Ascending aorta (tissue), 2 donors: Measurements from ENCODE around the gene IL23A. TPM values are rescaled to one million over a fixed set of nuclear protein-coding genes. Genes with fewer than 3 reads are reported as not detected.

Experiments used
- DNase-seq, 2 donors: peaks; one replicate each; pipeline ENCODE4 v3.0.0-alpha.2; 2019; ENCODE audit warnings: low spot score in 2 of 2
- H3K27ac ChIP-seq, 2 donors: fragments of 200-600 bp; sonication (generic); one replicate each; pipeline ENCODE4 v1.5.1; 2016 to 2017; ENCODE audit warnings: mild to moderate bottlenecking in 1 of 2
- H3K27me3 ChIP-seq: fragments of 200-600 bp; sonication (generic); one replicate; pipeline ENCODE4 v1.5.1; 2017
- H3K36me3 ChIP-seq, 2 donors: fragments of 200-600 bp; sonication (generic); one replicate each; pipeline ENCODE4 v1.5.1; 2016
- H3K4me1 ChIP-seq, 2 donors: fragments of 200-600 bp; sonication (generic); one replicate each; pipeline ENCODE4 v1.5.1; 2016 to 2017; ENCODE audit warnings: mild to moderate bottlenecking in 1 of 2
- H3K4me3 ChIP-seq, 2 donors: fragments of 200-600 bp; sonication (generic); one replicate each; pipeline ENCODE4 v1.5.1; 2016 to 2017; ENCODE audit warnings: mild to moderate bottlenecking in 1 of 2
- H3K9me3 ChIP-seq, 2 donors: fragments of 200-600 bp; sonication (generic); one replicate each; pipeline ENCODE4 v1.5.1; 2016
- intact Hi-C: fragments of 100-400 bp; cut with DNase I; formaldehyde crosslinking; loops from one replicate; pipeline ENCODE4 v1.15.1; 2023
- total RNA-seq: library from RNA; depleted of rRNA; stranded (reverse); fragments of >200 nt; gene quantifications from one replicate; pipeline ENCODE4 v1.1.0, GENCODE V29; 2016
- TF ChIP-seq, protein P1 (sequence below), 3 experiments: fragments of 200-600 bp in 2 of 3; fragments of 450-650 bp in 1 of 3; sonication (generic) in 2 of 3; IDR thresholded peaks; one replicate each; pipeline ENCODE4 v1.5.1; 2016 to 2019; ENCODE audit warnings: antibody characterized with exemption in 3 of 3, mild to moderate bottlenecking in 1 of 3, moderate library complexity in 1 of 3

The IL23A gene
- total RNA-seq, 1 donor from 2014 or later, result not detected

DNA sequence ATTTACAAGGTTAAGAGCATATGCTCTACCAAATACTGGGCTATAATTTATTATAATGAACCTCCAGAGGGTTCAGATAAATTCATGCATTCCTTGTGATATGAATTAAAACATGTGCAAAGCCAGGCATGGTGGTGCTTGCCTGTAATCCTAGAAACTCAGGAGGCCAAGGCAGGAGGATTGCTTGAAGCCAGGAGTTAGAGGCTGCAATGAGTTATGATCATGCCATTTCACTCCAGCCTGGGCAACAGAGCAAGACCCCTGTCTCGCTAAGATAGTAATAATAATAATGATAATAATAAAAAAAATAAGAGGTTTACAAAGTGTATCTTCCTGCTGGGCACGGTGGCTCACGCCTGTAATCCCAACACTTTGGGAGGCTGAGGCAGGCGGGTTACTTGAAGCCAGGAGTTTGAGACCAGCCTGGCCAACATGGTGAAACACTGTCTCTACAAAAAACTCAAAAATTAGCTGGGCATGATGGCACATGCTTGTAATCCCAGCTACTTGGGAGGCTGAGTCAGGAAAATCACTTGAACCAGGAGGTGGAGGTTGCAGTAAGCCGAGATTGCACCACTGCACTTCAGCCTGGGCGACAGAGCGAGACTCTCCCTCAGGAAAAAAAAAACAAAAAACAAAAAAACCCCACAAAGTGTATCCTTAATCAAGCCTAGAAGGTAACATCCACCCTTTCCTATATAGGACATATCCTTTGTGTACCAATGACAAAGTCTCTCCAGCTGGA lies 31.3 kb upstream of the IL23A start:
- no peak for DNase-seq
- H3K27me3 ChIP-seq, result no peaks in the 10 kb centered on the region
- no peak overlapping the region for H3K4me3 ChIP-seq
- TF ChIP-seq, protein P1, sequence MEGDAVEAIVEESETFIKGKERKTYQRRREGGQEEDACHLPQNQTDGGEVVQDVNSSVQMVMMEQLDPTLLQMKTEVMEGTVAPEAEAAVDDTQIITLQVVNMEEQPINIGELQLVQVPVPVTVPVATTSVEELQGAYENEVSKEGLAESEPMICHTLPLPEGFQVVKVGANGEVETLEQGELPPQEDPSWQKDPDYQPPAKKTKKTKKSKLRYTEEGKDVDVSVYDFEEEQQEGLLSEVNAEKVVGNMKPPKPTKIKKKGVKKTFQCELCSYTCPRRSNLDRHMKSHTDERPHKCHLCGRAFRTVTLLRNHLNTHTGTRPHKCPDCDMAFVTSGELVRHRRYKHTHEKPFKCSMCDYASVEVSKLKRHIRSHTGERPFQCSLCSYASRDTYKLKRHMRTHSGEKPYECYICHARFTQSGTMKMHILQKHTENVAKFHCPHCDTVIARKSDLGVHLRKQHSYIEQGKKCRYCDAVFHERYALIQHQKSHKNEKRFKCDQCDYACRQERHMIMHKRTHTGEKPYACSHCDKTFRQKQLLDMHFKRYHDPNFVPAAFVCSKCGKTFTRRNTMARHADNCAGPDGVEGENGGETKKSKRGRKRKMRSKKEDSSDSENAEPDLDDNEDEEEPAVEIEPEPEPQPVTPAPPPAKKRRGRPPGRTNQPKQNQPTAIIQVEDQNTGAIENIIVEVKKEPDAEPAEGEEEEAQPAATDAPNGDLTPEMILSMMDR (IDR thresholded peaks at IDR 0.05), result no peak
- intact Hi-C loops, result no loop called here
- H3K9me3 ChIP-seq, result no peaks in the 10 kb centered on the region
- H3K4me1 ChIP-seq, result no peaks in the 10 kb centered on the region
- peaks cover 35 to 53% of the 10 kb centered on the region in 2 donors for H3K36me3 ChIP-seq
- H3K27ac ChIP-seq, result no peak overlapping the region

DNA sequence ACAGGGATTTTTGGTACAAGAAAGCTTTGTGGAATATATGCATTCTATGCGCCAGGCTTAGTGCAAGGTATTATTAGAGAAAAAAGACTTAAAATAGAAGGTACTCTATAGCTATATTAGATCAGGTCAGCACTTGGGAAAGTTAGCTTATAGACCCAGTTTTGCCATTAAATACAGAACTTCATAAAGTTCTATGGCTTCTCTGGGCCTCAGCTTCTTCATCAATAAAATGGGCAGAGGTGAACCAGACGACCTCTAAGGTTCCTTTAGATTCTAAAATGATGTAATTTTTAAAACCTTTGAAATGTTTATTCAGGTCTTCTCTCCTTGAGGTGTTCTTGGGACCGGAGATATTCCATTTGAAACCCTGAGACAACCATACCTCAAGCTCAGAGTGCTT lies 30.0 kb upstream of the IL23A start:
- Histone ChIP-seq H3K4me1 (no peaks in the 10 kb centered on the region), H3K36me3 (peaks cover 35 to 54% of the 10 kb centered on the region in 2 donors), H3K4me3 (no peak overlapping the region), H3K27ac (no peak overlapping the region), H3K27me3 (no peaks in the 10 kb centered on the region), H3K9me3 (no peaks in the 10 kb centered on the region)
- DNase-seq, result no peak
- TF ChIP-seq, protein P1 (IDR thresholded peaks at IDR 0.05), result no peak
- intact Hi-C loops, result no loop called here

DNA sequence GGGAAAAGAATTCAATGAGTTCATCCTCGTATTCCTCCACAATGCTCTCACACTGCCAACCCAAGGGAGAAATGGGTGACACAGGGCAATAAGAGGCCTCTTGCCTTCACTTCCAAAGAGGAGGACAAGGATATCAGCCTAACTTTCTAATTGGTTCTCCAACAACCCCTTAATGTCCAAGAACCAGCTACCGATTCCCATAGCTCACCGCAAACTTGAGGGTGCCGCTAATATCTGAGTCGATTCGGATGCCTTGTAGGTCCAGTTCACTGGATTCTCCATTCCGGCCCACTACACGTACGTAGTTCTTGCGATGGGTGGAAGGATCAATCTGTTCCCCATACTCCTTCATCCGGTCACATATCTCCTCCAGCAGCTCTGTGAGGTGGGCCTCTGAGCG lies 27.7 kb upstream of the IL23A start:
- peaks cover 41 to 44% of the 10 kb centered on the region in 2 donors for H3K36me3 ChIP-seq
- intact Hi-C loops, result no loop called here
- H3K4me3 ChIP-seq, result no peak overlapping the region
- no peaks in the 10 kb centered on the region for H3K9me3 ChIP-seq
- TF ChIP-seq, protein P1 (IDR thresholded peaks at IDR 0.05), result no peak
- H3K27ac ChIP-seq, result no peak overlapping the region
- no peak for DNase-seq
- no peaks in the 10 kb centered on the region for H3K27me3 ChIP-seq
- H3K4me1 ChIP-seq, result peaks cover 7 to 10% of the 10 kb centered on the region in 2 donors

DNA sequence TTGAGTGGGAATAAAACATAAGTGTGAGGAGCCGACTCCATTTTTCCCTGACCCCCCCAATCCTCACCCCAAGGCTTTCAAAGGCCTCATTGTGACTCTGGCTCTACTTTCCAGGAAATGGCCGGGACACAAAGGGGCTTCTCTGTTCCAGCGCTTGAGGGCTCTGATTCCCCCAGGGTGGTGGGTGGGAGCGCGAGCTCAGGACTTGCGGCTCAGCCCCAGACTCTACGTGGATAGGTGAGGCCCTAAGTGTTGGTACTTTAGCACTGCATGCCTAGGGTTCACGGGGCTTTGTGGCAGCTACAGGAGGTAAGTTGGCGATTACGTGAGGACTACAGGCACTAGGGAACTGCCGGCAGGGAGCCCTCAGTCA lies 23.4 kb upstream of the IL23A start:
- H3K4me3 ChIP-seq, result peak overlapping the region; percentile 74 to 79
- TF ChIP-seq, protein P1 (IDR thresholded peaks at IDR 0.05), result no peak
- H3K27me3 ChIP-seq, result no peaks in the 10 kb centered on the region
- no peak for DNase-seq
- peak overlapping the region; percentile 80 to 91 for H3K27ac ChIP-seq
- intact Hi-C loops, result loop anchor here (5.0 kb wide), 2 partner anchors 47 to 198 kb away; partner anchors contain the start of genes APOF, RPL41, STAT2 and ZC3H10
- H3K36me3 ChIP-seq, result peaks cover 31 to 32% of the 10 kb centered on the region in 2 donors
- peaks cover 7 to 10% of the 10 kb centered on the region in 2 donors for H3K4me1 ChIP-seq
- no peaks in the 10 kb centered on the region for H3K9me3 ChIP-seq

DNA sequence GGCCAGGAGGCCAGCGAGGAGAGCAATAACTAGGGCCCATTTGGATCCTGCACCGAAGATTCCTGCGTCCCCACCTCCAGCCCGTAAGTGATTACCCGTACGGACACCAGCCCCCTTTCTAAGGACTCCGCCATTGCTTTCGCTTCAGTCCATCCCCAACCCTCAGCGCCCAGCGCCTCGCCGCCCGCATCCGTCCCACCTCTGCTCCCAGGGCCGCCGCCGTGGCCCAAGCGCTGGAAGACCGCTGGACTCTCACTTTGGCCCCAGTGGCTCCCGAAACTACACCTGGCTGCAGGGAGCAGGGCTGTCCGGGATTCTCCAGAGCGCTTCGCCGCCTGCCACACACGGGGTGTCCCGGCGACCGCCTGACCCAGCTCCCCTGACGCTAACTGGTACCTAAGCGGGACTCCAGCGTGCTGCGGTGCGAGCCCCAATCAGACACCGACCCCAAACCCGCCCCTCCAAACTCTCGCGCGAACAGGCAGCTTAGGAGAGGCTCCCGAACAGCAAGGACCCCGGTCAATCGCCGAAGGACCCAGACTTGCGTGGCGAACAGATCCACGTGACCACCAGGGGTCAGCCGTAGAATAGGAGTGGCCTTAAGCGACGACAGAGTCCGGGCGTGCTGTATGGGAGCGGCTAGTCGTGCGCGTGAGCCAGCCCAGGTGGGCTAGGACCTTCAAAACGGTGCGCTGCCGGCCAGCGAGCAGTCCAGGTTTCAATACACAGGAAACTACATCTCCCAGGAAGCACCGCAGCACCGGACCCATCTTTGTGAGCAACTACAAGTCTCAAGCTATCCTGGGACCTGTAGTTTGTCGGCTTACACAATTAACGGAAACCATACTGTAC lies 22.8 kb upstream of the IL23A start, which contains the start of gene CNPY2:
Gene CNPY2, minus strand, starts transcription at position 367 of the 852 bp plus-strand sequence. CDS start 771 bp downstream, outside the sequence.
- H3K4me3 ChIP-seq, result peak within 1 kb of the TSS; percentile 74 to 79
- H3K27ac ChIP-seq, result peak within 1 kb of the TSS; percentile 80 to 91
- DNase-seq, result peak; percentile 90 to 98
- no peaks in the 10 kb centered on the region for H3K27me3 ChIP-seq
- peaks cover 7 to 10% of the 10 kb centered on the region in 2 donors for H3K4me1 ChIP-seq
- H3K9me3 ChIP-seq, result no peaks in the 10 kb centered on the region
- H3K36me3 ChIP-seq, result peaks cover 26 to 28% of the 10 kb centered on the region in 2 donors
- intact Hi-C loops, result loop anchor here (1.0 to 5.0 kb wide), 5 partner anchors 16 to 199 kb away; partner anchors contain the start of genes APOF, CS, PAN2 and RPL41
- TF ChIP-seq, protein P1 (IDR thresholded peaks at IDR 0.05), result peak in 2 of 3 experiments; percentile 6 to 16
